Endothelial cell of umbilical vein (primary cell): ENCODE data around the gene TTLL9. TPM values are rescaled to one million over a fixed set of nuclear protein-coding genes. Genes with fewer than 3 reads are reported as not detected.
A peak's percentile ranks its signal among the peaks of the same experiment; 100 is the strongest.

Source experiments
- BruUV-seq: library from RNA; stranded (reverse); fragments of 400-500 nt; replicated peaks from 2 replicates; lab custom pipeline; 2021; lab: Mats Ljungman, UMichigan
- CTCF ChIA-PET: fragments of 300-600, 350-600 bp; sonication (Branson Sonifier 250); formaldehyde crosslinking; loops from one replicate; lab custom pipeline; 2021; ENCODE audit warnings: antibody characterized with exemption, inconsistent platforms; lab: Charles Lee
- POLR2A ChIA-PET: fragments of 300-600, 350-600 bp; sonication (Branson Sonifier 250); formaldehyde crosslinking; loops from one replicate; lab custom pipeline; 2021; ENCODE audit warnings: antibody characterized with exemption, inconsistent platforms; lab: Charles Lee
- DNase-seq: peaks from one replicate; pipeline ENCODE4 v3.0.0-alpha.2; 2011; ENCODE audit warnings: low read depth, low spot score
- FAIRE-seq: peaks from 2 replicates; lab custom pipeline; 2011; peaks lifted over from hg19 to GRCh38; lab: Jason Lieb, UNC
- H2AFZ ChIP-seq: 2 replicates; pipeline ENCODE4 v1.6.0; 2012; ENCODE audit warnings: low read depth, low read length, control low read depth, inconsistent platforms
- H3K27ac ChIP-seq: 2 replicates; pipeline ENCODE4 v1.5.1; 2011; ENCODE audit warnings: low read depth, mild to moderate bottlenecking, control low read depth, low read length, moderate library complexity; ENCODE audit not compliant: insufficient read depth
- H3K27me3 ChIP-seq, 2 experiments: 2 replicates each; pipeline versions ENCODE4 v1.6.0 to v1.6.1; 2011; ENCODE audit warnings: low read length in 2 of 2, mixed read lengths in 1 of 2; ENCODE audit not compliant: control insufficient read depth in 2 of 2, insufficient read depth in 2 of 2
- H3K36me3 ChIP-seq, 2 experiments: 2 replicates in 1 of 2; 3 replicates in 1 of 2; pipeline ENCODE4 v1.5.1; 2011; ENCODE audit warnings: low read length in 2 of 2, mild to moderate bottlenecking in 1 of 2, moderate library complexity in 1 of 2; ENCODE audit not compliant: control insufficient read depth in 2 of 2, insufficient read depth in 2 of 2; ENCODE audit errors: extremely low read depth in 1 of 2
- H3K4me1 ChIP-seq: 3 replicates; pipeline ENCODE4 v1.5.1; 2011; ENCODE audit warnings: mild to moderate bottlenecking, low read length; ENCODE audit not compliant: control insufficient read depth, insufficient read depth; ENCODE audit errors: extremely low read depth
- H3K4me2 ChIP-seq: 2 replicates; pipeline ENCODE4 v1.6.1; 2011; ENCODE audit warnings: low read length, control low read depth, mixed read lengths; ENCODE audit not compliant: insufficient read depth
- H3K4me3 ChIP-seq, 3 experiments: fragments of 200-600 bp in 1 of 3; sonication (generic), shearing (Covaris generic) in 1 of 3; replicated peaks in 1 of 3; 2 replicates each; pipeline ENCODE4 v1.5.1; 2011 to 2016; ENCODE audit warnings: control low read depth in 3 of 3, low read length in 3 of 3, mild to moderate bottlenecking in 2 of 3, inconsistent platforms in 1 of 3, low read depth in 1 of 3, moderate library complexity in 1 of 3; ENCODE audit not compliant: insufficient read depth in 1 of 3
- H3K79me2 ChIP-seq: 2 replicates; pipeline ENCODE4 v1.6.0; 2012; ENCODE audit warnings: low read length, inconsistent platforms; ENCODE audit not compliant: control insufficient read depth, insufficient read depth
- H3K9ac ChIP-seq: replicated peaks from 2 replicates; pipeline ENCODE3; 2011; ENCODE audit warnings: low read length, control low read depth; ENCODE audit not compliant: insufficient read depth; ENCODE audit errors: extremely low read depth
- H3K9me1 ChIP-seq: replicated peaks from 3 replicates; pipeline ENCODE4 v1.6.0; 2011; ENCODE audit warnings: mild to moderate bottlenecking, low read length; ENCODE audit not compliant: control insufficient read depth, insufficient read depth; ENCODE audit errors: extremely low read depth
- H3K9me3 ChIP-seq: replicated peaks from 2 replicates; pipeline ENCODE4 v1.5.1; 2012; ENCODE audit warnings: low read length, inconsistent platforms; ENCODE audit not compliant: control insufficient read depth, insufficient read depth
- H4K20me1 ChIP-seq: replicated peaks from 2 replicates; pipeline ENCODE3; 2011; ENCODE audit warnings: mild to moderate bottlenecking, low read length; ENCODE audit not compliant: control insufficient read depth, insufficient read depth; ENCODE audit errors: extremely low read depth
- EZH2 ChIP-seq: IDR thresholded peaks from 2 replicates; pipeline ENCODE4 v1.6.1; 2012; ENCODE audit warnings: borderline replicate concordance, low read depth, mild to moderate bottlenecking, moderate library complexity, low read length, inconsistent platforms; ENCODE audit not compliant: severe bottlenecking
- FOS ChIP-seq: IDR thresholded peaks from 2 replicates; pipeline ENCODE4 v1.6.1; 2011; ENCODE audit warnings: mild to moderate bottlenecking, low read length, moderate library complexity, borderline replicate concordance; ENCODE audit not compliant: insufficient read depth
- GATA2 ChIP-seq: IDR thresholded peaks from 2 replicates; pipeline ENCODE4 v1.7.0; 2011; ENCODE audit warnings: low read depth, mild to moderate bottlenecking, moderate library complexity, mixed read lengths, low read length; ENCODE audit not compliant: insufficient read length, insufficient read depth
- JUN ChIP-seq: IDR thresholded peaks from 2 replicates; pipeline ENCODE4 v1.6.1; 2011; ENCODE audit warnings: borderline replicate concordance, low read depth; ENCODE audit not compliant: insufficient read length, insufficient read depth
- MYC ChIP-seq: IDR thresholded peaks from one replicate; pipeline ENCODE4 v1.6.1; 2011; ENCODE audit warnings: mild to moderate bottlenecking, low read depth, low read length
- POLR2A ChIP-seq: IDR thresholded peaks from 2 replicates; pipeline ENCODE4 v1.6.1; 2012; ENCODE audit warnings: low read depth, mild to moderate bottlenecking, control low read depth, low read length
- POLR2AphosphoS5 ChIP-seq: IDR thresholded peaks from 2 replicates; pipeline ENCODE4 v1.6.1; 2012; ENCODE audit warnings: low read depth, mild to moderate bottlenecking, control low read depth, low read length, moderate library complexity; ENCODE audit not compliant: insufficient read depth
- dilution Hi-C: fragments of 300-500 bp; cut with MboI; formaldehyde crosslinking; loops from one replicate; pipeline ENCODE4 v1.15.0; 2019; ENCODE audit warnings: low sequenced_read_pairs; ENCODE audit not compliant: extremely low pct_ligation_motif_present
- intact Hi-C: fragments of 100-400 bp; cut with micrococcal nuclease; formaldehyde crosslinking; loops from one replicate; pipeline ENCODE4 v1.10.0; 2022
- polyA plus RNA-seq, 4 experiments: library from polyadenylated mRNA; depleted of rRNA in 3 of 4; stranded (reverse) in 3 of 4; unstranded in 1 of 4; fragments of >200 nt; gene quantifications; 2 replicates each; pipeline versions ENCODE4 v1.2.1 to v1.2.3, GENCODE V29; 2011 to 2012; ENCODE audit warnings: missing spikeins in 1 of 4
- total RNA-seq: library from RNA; stranded (reverse); gene quantifications from 2 replicates; pipeline ENCODE4 v1.2.3, GENCODE V29; 2021
- TF ChIP-seq, protein P1 (sequence below), 2 donors: IDR thresholded peaks; 1 replicate in 1 of 2; 2 replicates in 1 of 2; pipeline ENCODE4 v1.5.1; 2011; ENCODE audit warnings: low read length in 2 of 2, mild to moderate bottlenecking in 2 of 2, moderate library complexity in 2 of 2, control low read depth in 1 of 2, inconsistent platforms in 1 of 2, low read depth in 1 of 2; ENCODE audit not compliant: insufficient read depth in 1 of 2; ENCODE audit errors: extremely low read depth in 1 of 2
- TF ChIP-seq, protein P2 (sequence below): IDR thresholded peaks from 2 replicates; pipeline ENCODE4 v1.6.1; 2011; ENCODE audit not compliant: insufficient read depth, insufficient read length

Gene TTLL9
- total and polyA plus RNA-seq, 2 donors (not counting 3 experiments of a cell fraction or from before 2014, with no cell fraction given): 0.03 TPM; not detected in 1

DNA sequence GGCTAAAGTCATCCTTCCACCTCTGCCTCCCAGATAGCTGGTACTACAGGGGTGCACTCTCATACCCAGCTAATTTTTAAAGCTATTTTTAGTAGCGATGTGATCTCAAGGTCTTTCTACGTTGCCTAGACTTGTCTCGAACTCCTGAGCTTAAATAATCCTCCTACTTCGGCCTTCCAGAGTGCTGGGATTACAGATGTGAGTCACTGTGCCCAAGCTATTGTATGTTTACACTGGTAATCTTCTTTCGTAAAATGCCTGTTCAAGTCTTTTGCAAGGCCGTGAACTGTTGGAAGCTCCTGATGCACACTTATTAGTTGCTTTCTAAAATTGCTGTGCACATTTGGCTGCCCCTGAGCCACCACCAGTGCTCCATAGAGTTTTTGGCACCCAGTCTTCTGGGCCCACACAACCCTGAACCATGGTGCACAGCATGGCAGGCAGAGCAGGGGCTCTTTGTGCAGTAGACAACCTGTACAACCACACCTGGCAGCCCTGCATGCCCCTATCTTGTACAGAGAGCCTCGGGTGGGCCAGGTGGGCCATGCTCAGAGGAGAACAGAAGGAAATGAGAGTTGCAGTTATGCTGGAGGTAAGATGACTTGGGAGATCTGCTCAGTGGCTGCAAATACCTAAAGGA lies 48.2 kb downstream of the TTLL9 start:
- H3K4me3 ChIP-seq: no peak overlapping the region
- TF ChIP-seq POLR2AphosphoS5: no peak
- no peak for TF ChIP-seq MYC
- TF ChIP-seq, protein P1, sequence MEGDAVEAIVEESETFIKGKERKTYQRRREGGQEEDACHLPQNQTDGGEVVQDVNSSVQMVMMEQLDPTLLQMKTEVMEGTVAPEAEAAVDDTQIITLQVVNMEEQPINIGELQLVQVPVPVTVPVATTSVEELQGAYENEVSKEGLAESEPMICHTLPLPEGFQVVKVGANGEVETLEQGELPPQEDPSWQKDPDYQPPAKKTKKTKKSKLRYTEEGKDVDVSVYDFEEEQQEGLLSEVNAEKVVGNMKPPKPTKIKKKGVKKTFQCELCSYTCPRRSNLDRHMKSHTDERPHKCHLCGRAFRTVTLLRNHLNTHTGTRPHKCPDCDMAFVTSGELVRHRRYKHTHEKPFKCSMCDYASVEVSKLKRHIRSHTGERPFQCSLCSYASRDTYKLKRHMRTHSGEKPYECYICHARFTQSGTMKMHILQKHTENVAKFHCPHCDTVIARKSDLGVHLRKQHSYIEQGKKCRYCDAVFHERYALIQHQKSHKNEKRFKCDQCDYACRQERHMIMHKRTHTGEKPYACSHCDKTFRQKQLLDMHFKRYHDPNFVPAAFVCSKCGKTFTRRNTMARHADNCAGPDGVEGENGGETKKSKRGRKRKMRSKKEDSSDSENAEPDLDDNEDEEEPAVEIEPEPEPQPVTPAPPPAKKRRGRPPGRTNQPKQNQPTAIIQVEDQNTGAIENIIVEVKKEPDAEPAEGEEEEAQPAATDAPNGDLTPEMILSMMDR (IDR thresholded peaks at IDR 0.05; ENCODE audit: extremely low read depth in 1 of 2, insufficient read depth in 1 of 2, low read depth in 1 of 2, low read length in 2 of 2): no peak
- no peak for TF ChIP-seq GATA2
- no peak for TF ChIP-seq EZH2
- TF ChIP-seq JUN: no peak
- no peak for TF ChIP-seq POLR2A
- TF ChIP-seq, protein P2, sequence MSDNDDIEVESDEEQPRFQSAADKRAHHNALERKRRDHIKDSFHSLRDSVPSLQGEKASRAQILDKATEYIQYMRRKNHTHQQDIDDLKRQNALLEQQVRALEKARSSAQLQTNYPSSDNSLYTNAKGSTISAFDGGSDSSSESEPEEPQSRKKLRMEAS: no peak
- no peak for TF ChIP-seq FOS
- FAIRE-seq (peak; percentile 26), DNase-seq (no peak)
- intact Hi-C loops: no loop called here
- H3K4me1 ChIP-seq: no peaks in the 10 kb centered on the region
- no peaks in the 10 kb centered on the region for H3K79me2 ChIP-seq
- H3K9ac ChIP-seq: no peak overlapping the region
- H3K27me3 ChIP-seq: peaks cover 0 to 6% of the 10 kb centered on the region in 2 experiments
- dilution Hi-C loops: no loop called here
- H3K9me3 ChIP-seq: no peaks in the 10 kb centered on the region
- H3K9me1 ChIP-seq: no peaks in the 10 kb centered on the region
- no TSS peak for BruUV-seq
- no peak overlapping the region for H2AFZ ChIP-seq
- ChIA-PET POLR2A (no interaction called here), CTCF (no interaction called here)
- no peak overlapping the region for H3K4me2 ChIP-seq
- no peaks in the 10 kb centered on the region for H4K20me1 ChIP-seq
- no peak overlapping the region for H3K27ac ChIP-seq
- H3K36me3 ChIP-seq: no peaks in the 10 kb centered on the region
